AG04449 (cell line): ENCODE data around the gene C1orf74.
"Not testable (repeated sequence)": the region's sequence is repeated elsewhere in the genome, so short reads cannot be mapped to it uniquely, and the experiment has no call there.

ENCODE experiments used
- CTCF ChIA-PET: fragments of 350-600 bp; formaldehyde crosslinking; extraction: SDS; loops from one replicate; lab custom pipeline; 2021; ENCODE audit warnings: antibody characterized with exemption; lab: Yijun Ruan, JAX
- POLR2A ChIA-PET: fragments of 400-600, 350-600 bp; formaldehyde crosslinking; extraction: SDS; loops from one replicate; lab custom pipeline; 2020; ENCODE audit warnings: antibody characterized with exemption, inconsistent platforms; lab: Yijun Ruan, JAX
- DNase-seq: peaks from one replicate; pipeline ENCODE4 v3.0.0-alpha.2; 2010; ENCODE audit warnings: low read depth, low spot score
- H3K4me3 ChIP-seq: 2 replicates; pipeline ENCODE4 v1.5.1; 2011; ENCODE audit warnings: low read depth, mild to moderate bottlenecking, control low read depth, low read length
- TF ChIP-seq, protein P1 (sequence below): IDR thresholded peaks from one replicate; pipeline ENCODE4 v1.5.1; 2011; ENCODE audit warnings: mild to moderate bottlenecking, moderate library complexity, low read length, control low read depth, inconsistent platforms; ENCODE audit not compliant: insufficient read depth; ENCODE audit errors: missing control alignments

C1orf74 gene

DNA sequence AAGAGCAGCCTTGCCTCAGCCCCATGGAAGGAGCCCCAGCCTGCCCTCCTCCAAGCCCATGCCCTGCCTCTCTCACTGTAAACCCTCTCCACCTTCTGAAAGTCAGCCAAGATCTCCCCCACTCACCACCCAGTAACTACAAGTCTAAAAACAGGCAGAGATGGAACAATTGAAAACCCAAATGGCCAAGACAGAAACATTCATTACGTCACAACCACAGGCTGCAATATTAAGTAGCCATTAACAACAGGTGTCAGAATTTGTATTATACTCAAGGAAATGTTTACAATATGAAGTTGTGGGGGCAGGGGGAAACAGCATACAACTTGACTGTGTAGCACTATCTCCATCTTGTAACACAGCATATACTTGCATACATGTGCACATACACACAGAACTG lies 19.2 kb upstream of the C1orf74 start:
- POLR2A ChIA-PET, result no interaction called here
- no peak for DNase-seq
- no peak overlapping the region for H3K4me3 ChIP-seq
- CTCF ChIA-PET, result interaction anchor here (4.0 kb wide), 1 partner anchor 20 kb away, joined by 31 read pairs; no protein-coding TSS in a partner anchor
- TF ChIP-seq, protein P1, sequence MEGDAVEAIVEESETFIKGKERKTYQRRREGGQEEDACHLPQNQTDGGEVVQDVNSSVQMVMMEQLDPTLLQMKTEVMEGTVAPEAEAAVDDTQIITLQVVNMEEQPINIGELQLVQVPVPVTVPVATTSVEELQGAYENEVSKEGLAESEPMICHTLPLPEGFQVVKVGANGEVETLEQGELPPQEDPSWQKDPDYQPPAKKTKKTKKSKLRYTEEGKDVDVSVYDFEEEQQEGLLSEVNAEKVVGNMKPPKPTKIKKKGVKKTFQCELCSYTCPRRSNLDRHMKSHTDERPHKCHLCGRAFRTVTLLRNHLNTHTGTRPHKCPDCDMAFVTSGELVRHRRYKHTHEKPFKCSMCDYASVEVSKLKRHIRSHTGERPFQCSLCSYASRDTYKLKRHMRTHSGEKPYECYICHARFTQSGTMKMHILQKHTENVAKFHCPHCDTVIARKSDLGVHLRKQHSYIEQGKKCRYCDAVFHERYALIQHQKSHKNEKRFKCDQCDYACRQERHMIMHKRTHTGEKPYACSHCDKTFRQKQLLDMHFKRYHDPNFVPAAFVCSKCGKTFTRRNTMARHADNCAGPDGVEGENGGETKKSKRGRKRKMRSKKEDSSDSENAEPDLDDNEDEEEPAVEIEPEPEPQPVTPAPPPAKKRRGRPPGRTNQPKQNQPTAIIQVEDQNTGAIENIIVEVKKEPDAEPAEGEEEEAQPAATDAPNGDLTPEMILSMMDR, result no peak

- TF ChIP-seq, protein P1, result no peak
- ChIA-PET POLR2A (no interaction called here), CTCF (interaction anchor here (1.2 to 4.0 kb wide), 3 partner anchors 21 to 54 kb away, joined by 4 to 31 read pairs (median 5); no protein-coding TSS in a partner anchor)
- no peak overlapping the region for H3K4me3 ChIP-seq
- no peak for DNase-seq
Observed at GRCh38 chr1:209802780-209803152, 18.4 kb upstream of the C1orf74 start.

- DNase-seq, result no peak
- CTCF ChIA-PET, result interaction anchor here (0.7 to 4.0 kb wide), 5 partner anchors 10 to 54 kb away, joined by 3 to 31 read pairs (median 4); no protein-coding TSS in a partner anchor
- H3K4me3 ChIP-seq, result no peak overlapping the region
- TF ChIP-seq, protein P1, result no peak
- POLR2A ChIA-PET, result no interaction called here
Observed at GRCh38 chr1:209802117-209802779, 17.9 kb upstream of the C1orf74 start.

DNA sequence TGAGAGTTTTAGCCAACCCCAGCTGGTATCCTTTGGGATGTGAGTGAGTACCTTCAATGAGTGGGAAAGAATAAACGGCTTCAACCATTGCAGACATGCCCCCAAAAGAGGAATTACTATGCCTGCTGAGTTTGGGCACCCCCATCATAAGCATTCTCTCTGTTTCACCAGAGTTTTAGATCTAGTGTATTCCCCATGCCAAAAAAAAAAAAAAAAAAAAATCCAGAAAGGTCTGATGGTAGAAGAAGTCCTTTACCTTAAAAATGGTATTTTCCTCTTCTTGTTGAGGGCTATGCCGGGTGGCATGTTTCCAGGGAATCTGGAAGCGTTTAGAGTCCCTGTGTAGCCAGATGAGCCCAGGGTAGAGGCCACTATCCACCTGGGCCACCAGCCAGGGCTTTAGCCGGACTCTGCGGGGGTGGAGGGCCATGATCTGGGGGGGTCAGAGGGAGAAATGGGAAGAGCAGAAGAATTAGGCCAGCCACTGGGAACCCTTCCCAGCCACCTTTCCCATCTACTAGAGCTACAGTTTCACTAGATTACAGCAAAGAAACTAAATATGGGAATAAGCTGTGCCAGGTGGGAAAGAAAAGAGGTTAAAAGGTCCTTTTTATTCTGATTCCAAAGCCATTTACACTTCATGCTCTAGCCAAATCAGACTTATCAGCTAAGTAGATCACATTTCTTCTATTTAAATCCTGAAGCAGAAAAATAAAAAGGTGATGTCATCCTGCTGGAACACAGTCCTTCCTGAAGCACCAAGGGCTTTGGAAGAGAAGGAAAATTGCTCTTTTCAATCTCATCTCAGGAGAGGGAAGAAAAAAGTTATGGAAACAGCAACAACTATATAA lies 16.9 kb upstream of the C1orf74 start:
- H3K4me3 ChIP-seq, result no peak overlapping the region
- CTCF ChIA-PET, result interaction anchor here (1.2 to 4.0 kb wide), 3 partner anchors 11 to 53 kb away, joined by 3 to 31 read pairs (median 5); no protein-coding TSS in a partner anchor
- no peak for DNase-seq
- POLR2A ChIA-PET, result no interaction called here
- TF ChIP-seq, protein P1, result no peak

DNA sequence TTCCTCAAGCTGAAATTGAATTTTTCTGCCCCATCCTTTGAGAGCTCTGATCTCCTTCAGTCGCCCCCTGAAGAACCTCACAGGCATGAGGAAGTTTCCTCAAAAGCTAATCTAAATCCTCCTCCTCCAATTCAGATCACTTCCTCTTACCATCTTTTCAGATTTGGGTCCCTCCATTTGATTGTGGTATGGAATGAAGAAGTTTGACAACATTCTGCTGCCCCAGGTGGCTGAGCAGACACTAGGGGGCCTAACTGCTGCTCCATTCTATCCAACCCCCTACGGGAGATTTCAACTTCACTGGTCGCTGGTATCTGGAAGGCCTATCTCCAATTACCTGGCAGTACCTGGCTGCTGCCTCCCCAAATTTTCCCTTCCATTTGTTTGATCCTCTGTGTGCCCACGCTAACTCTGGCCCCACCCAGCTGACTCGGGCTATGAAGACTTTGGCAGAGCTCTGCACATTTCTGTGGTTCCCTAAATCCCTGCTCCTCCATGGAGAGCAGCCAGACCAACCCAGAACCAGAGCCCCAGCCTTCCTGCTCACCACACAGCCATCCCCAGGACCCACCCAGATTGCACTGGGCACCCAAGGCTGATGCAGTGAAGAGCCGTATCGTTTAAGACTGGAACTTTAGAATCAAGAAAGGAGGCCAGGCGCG lies 13.8 kb upstream of the C1orf74 start:
- DNase-seq, result no peak
- no peak overlapping the region for H3K4me3 ChIP-seq
- TF ChIP-seq, protein P1, result no peak
- CTCF ChIA-PET, result interaction anchor here (0.8 to 1.4 kb wide), 5 partner anchors 11 to 25 kb away, joined by 3 to 4 read pairs (median 3); partner anchors contain the start of gene C1orf74
- POLR2A ChIA-PET, result no interaction called here

- POLR2A ChIA-PET, DNase-seq, H3K4me3 ChIP-seq, CTCF ChIA-PET: not testable (repeated sequence)
Observed at GRCh38 chr1:209793711-209794110, 9.4 kb upstream of the C1orf74 start.
